ENCODE results near the gene ACAP2. TPM values are rescaled to one million over a fixed set of nuclear protein-coding genes. Genes with fewer than 3 reads are reported as not detected.

The ACAP2 gene
- total RNA-seq, 4 donors from 2014 or later, result 13.2 to 27.6 (median 15.5) TPM

- Histone ChIP-seq H3K27ac (peak overlapping the region; percentile 78 to 87 (median 84)), H3K4me3 (peak overlapping the region; percentile 59 to 81 (median 75)), H3K9me3 (no peaks in the 10 kb centered on the region), H3K36me3 (no peaks in the 10 kb centered on the region), H3K27me3 (no peaks in the 10 kb centered on the region), H3K4me1 (peaks cover 10 to 24% of the 10 kb centered on the region in 2 donors)
- DNase-seq (no peak), ATAC-seq (peak in 1 of 2 donors; percentile 3)
- in situ Hi-C loops (cut with MboI; ENCODE audit: low sequenced_read_pairs in 4 of 4), result loop anchor here in 3 of 4 donors (10.0 to 25.0 kb wide), 3 partner anchors 104 to 253 kb away; no protein-coding TSS in a partner anchor
- TF ChIP-seq, protein P1, sequence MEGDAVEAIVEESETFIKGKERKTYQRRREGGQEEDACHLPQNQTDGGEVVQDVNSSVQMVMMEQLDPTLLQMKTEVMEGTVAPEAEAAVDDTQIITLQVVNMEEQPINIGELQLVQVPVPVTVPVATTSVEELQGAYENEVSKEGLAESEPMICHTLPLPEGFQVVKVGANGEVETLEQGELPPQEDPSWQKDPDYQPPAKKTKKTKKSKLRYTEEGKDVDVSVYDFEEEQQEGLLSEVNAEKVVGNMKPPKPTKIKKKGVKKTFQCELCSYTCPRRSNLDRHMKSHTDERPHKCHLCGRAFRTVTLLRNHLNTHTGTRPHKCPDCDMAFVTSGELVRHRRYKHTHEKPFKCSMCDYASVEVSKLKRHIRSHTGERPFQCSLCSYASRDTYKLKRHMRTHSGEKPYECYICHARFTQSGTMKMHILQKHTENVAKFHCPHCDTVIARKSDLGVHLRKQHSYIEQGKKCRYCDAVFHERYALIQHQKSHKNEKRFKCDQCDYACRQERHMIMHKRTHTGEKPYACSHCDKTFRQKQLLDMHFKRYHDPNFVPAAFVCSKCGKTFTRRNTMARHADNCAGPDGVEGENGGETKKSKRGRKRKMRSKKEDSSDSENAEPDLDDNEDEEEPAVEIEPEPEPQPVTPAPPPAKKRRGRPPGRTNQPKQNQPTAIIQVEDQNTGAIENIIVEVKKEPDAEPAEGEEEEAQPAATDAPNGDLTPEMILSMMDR (IDR thresholded peaks at IDR 0.05 in 4 of 5, conservative IDR thresholded peaks at IDR 0.05 in 1 of 5), result no peak
- TF ChIP-seq POLR2A (IDR thresholded peaks at IDR 0.05), result no peak
- intact Hi-C loops (cut with DNase I; ENCODE audit: low total_unique reads), result loop anchor here (5.0 kb wide), 3 partner anchors 87 to 492 kb away; no protein-coding TSS in a partner anchor
Observed at GRCh38 chr3:195259154-195259474, 183.7 kb downstream of the ACAP2 start.

GRCh38 chr3:195258449-195259153 is 184.2 kb downstream of the ACAP2 start:
- Histone ChIP-seq H3K4me1 (peaks cover 14 to 27% of the 10 kb centered on the region in 2 donors), H3K9me3 (no peaks in the 10 kb centered on the region), H3K4me3 (no peak overlapping the region), H3K36me3 (no peaks in the 10 kb centered on the region), H3K27ac (peak overlapping the region; percentile 78 to 87 (median 84)), H3K27me3 (no peaks in the 10 kb centered on the region)
- intact Hi-C loops (cut with DNase I; ENCODE audit: low total_unique reads), result loop anchor here (5.0 kb wide), 3 partner anchors 86 to 491 kb away; no protein-coding TSS in a partner anchor
- in situ Hi-C loops (cut with MboI; ENCODE audit: low sequenced_read_pairs in 4 of 4), result loop anchor here in 3 of 4 donors (10.0 to 25.0 kb wide), 3 partner anchors 104 to 254 kb away; no protein-coding TSS in a partner anchor
- ATAC-seq (no peak), DNase-seq (no peak)
- TF ChIP-seq POLR2A (IDR thresholded peaks at IDR 0.05), result no peak
- TF ChIP-seq, protein P1 (IDR thresholded peaks at IDR 0.05 in 4 of 5, conservative IDR thresholded peaks at IDR 0.05 in 1 of 5), result no peak

GRCh38 chr3:195257454-195258448 is 185.1 kb downstream of the ACAP2 start:
- no peak for DNase-seq
- Histone ChIP-seq H3K4me3 (no peak overlapping the region), H3K27me3 (no peaks in the 10 kb centered on the region), H3K36me3 (no peaks in the 10 kb centered on the region), H3K27ac (peak overlapping the region in 3 of 4 donors; percentile 78 to 87 (median 87)), H3K4me1 (peaks cover 19 to 27% of the 10 kb centered on the region in 2 donors), H3K9me3 (no peaks in the 10 kb centered on the region)
- in situ Hi-C loops (cut with MboI; ENCODE audit: low sequenced_read_pairs in 4 of 4), result loop anchor here in 3 of 4 donors (10.0 to 25.0 kb wide), 3 partner anchors 103 to 255 kb away; no protein-coding TSS in a partner anchor
- ATAC-seq, result no peak
- TF ChIP-seq, protein P1 (IDR thresholded peaks at IDR 0.05 in 4 of 5, conservative IDR thresholded peaks at IDR 0.05 in 1 of 5), result no peak
- TF ChIP-seq POLR2A (IDR thresholded peaks at IDR 0.05), result no peak
- intact Hi-C loops (cut with DNase I; ENCODE audit: low total_unique reads), result loop anchor here (5.0 kb wide), 3 partner anchors 85 to 490 kb away; no protein-coding TSS in a partner anchor

- in situ Hi-C loops (cut with MboI; ENCODE audit: low sequenced_read_pairs in 4 of 4), result loop anchor here in 3 of 4 donors (10.0 to 25.0 kb wide), 3 partner anchors 102 to 255 kb away; no protein-coding TSS in a partner anchor
- no peak for TF ChIP-seq POLR2A (IDR thresholded peaks at IDR 0.05)
- TF ChIP-seq, protein P1 (IDR thresholded peaks at IDR 0.05 in 4 of 5, conservative IDR thresholded peaks at IDR 0.05 in 1 of 5), result no peak
- H3K4me1 ChIP-seq, result peaks cover 24 to 33% of the 10 kb centered on the region in 2 donors
Observed at GRCh38 chr3:195256639-195257453, 186.0 kb downstream of the ACAP2 start.

More at GRCh38 chr3:195256639-195257453, 186.0 kb downstream of the ACAP2 start:
- H3K9me3 ChIP-seq, result no peaks in the 10 kb centered on the region
- no peaks in the 10 kb centered on the region for H3K36me3 ChIP-seq
- H3K27me3 ChIP-seq, result no peaks in the 10 kb centered on the region
- no peak for ATAC-seq
- no peak overlapping the region for H3K4me3 ChIP-seq
- no peak for DNase-seq
- H3K27ac ChIP-seq, result no peak overlapping the region
- intact Hi-C loops (cut with DNase I; ENCODE audit: low total_unique reads), result loop anchor here (5.0 kb wide), 3 partner anchors 85 to 490 kb away; no protein-coding TSS in a partner anchor
